NCI-H345 treated with DMSO at 0.1 percent for 48 hours (cell line): ENCODE results near the gene IDNK.

ENCODE experiments used
- DNase-seq: peaks from one replicate; lab custom pipeline; 2025; ENCODE audit not compliant: unreplicated experiment; lab: John Stamatoyannopoulos, UW

The IDNK gene

DNA sequence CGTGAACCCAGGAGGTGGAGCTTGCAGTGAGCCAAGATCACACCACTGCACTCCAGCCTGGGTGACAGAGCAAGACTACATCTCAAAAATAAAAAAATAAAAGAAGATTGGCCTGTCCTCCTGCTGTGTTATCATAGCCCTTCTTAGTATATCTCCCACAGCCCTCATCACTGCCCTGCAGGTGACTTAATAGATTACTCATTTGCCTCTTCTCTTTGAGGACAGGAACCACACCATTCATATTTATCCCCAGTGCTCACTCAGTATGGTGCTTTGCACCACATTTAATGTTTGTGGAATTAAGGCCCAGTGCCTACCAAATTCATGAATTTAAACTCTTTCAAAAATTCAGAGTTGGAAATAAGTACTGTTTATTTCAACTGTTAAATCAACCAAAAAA, 10.3 kb downstream of the IDNK start:
- DNase-seq, result no peak

DNA sequence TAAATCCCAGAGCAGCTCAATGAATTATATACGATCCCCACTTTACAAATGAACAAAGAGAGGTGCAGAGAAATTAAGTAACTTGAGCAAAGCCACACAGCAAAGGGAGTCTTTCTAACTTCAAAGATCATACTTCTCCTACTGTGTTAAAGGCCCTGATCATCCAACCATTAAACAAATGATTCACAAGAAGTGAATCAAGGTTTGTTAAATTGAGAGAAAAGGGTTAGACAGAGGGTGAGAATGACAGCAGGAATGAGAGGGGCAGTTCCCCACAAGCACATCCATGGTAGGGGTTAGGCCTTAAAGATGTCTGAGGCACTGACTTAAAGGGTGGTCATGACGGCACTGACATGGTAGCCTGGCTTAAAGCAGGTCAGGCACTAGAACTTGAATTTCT, 10.7 kb downstream of the IDNK start:
- no peak for DNase-seq

DNA sequence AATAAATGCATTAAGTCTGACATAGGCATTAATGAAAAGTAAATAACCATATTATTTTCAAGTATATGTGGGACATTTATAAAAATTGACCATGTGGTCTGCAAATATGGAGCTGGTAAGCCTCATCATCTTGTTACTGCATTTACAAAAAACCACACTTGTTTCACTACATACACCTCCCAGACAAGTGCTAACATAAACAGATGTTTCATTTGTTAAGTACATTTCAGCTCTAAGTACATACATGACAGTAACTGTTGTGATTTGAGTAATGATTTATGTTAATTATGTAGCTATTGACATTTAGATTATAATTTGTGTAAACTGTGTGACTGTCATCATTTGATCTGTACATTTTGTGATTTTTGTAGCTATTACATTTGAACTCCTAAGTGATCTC, 13.9 kb downstream of the IDNK start:
- DNase-seq, result no peak

DNA sequence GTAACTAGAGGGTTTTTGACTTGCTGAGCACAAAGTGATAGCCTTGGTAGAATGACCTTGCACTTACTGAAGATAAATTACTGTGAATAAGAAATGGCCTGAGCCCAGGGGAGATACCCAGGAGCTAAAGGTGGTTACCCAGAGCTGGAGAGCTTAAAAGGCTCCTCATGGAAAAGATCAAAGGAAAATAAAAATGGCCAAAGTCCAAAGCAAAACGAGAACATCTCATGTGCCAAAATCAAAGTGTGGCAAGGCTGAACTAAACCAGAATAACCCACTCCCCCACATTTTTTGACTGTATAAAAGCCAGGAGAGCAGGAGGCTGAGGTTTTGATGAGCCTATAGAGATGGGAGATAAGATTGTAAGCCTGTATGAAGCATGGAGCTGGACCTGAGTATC, 14.4 kb downstream of the IDNK start:
- no peak for DNase-seq

DNA sequence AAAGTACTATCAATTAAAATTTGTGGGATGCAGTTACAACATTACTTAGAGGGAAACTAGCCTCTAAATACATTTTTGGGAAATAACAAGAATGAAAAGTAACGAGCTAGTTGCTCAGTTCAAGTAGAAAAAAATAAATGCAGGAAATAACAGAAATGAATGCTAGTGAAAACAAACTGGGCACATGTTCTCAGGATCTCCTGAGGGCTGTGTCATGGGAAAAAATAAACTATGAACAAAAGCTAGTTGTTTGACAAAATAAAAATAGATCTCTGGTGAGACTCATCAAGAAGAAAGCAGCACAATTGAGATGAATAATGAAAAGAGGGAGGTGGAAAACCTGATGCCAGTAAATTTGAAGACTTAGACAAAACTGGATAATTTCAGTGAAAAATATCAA, 16.3 kb downstream of the IDNK start:
- DNase-seq, result no peak

DNA sequence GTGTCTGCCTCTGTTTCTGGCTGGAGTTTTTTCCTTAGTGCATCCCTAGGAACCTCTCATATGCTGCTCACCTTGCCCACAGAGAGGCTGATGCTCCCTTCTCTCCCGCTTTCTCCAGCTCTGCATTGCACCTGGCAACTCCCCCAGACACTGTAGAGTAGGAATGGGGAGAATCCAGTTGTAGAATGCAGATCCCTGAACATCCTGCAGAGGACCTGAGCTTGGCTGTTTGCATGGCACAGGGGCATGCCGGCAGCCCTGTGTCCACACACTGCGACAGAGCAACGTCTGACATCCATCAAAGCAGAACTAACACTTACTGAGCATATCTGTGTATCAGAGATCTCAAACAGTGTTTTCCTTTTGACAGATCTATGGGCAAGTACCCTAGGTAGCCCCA, 19.9 kb downstream of the IDNK start:
- DNase-seq, result no peak

DNA sequence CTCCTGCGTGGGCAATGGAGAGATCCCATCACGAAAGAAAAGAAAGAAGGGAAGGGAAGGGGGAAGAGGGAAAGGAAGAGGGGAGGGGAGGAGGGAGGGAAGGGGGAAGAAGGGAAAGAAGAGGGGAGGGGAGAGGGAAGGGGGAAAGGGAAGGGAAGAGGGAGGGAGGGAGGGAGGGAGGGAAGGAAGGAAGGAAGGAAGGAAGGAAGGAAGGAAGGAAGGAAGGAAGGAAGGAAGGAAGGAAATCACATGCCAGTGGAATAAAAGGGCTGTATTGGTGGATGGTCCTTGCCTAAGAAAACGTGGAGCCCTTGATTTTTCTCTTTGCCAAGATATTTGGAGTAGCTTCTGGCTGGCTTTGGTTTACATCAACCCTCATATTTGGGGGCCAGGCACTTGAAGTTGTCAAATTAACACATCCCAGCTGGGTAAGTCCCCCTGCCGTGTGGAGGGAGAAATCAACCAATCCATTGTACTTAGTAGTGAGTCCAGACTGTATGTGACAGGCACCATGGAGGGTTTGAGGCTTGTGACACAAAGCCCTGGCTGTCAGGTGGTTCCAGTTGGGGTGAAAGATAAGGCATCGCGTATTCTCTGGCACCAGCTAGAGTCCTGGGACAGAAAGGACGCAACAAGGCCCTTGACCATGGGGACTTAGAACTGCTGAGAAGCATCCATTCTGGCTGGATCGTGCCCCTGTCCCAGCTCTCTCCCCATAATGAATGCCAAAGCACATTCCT, 23.7 kb downstream of the IDNK start:
- no peak for DNase-seq

DNA sequence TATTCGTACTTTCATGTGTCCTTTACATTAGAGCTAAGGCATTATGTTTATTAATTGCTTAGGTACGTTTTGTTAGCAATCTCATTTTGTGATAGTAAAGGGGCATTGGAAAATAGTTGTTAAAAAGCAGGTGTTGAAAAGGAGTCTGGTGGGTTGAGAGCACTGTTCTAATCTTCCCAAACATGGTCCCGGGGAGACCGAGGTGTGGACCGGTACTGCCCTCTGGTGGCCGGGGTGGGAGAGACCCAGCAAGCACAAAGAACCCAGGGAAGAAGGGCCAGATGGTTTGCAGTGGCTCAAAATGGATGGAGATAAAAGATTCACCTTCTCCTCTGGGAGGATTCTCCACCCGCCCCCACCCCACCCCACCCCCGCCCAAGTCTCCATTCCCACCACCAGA, 26.1 kb downstream of the IDNK start:
- DNase-seq, result no peak

DNA sequence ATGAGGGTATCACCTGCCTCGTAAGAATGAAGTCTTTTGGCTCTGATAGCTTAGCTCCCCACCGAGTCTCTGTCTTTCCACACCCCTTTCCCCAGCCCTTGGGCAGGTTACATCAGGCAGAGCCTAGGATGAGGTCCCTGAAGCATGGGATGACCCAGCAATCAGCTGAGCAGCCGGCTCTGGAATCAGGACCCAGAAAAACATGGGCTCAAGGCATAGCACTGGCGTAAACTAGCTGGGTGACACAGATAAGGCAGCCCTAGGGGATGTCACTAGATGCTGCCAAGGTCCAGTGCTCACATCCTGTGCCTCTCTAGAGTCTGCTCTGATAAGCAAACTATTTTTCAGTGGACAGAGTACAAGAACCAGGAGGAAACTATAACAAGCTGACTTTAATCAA, 26.6 kb downstream of the IDNK start:
- no peak for DNase-seq

DNA sequence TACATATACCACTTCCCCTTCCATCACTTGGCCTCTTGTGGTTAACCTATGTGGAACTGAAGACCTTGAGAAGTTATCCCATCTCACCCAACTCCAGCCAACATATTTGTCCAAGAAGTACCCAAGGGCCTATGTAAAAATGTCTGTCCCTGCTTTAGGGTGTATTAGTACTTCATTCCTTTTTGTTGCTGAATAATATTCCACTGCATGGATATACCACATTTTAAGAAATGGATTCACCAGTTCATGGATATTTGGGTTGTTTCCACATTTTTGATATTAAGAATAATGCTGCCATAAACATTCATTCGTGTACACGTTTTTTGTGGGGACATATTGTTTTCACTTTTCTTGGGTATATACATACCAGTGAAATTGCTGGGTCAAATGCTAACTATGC, 28.6 kb downstream of the IDNK start:
- no peak for DNase-seq

DNA sequence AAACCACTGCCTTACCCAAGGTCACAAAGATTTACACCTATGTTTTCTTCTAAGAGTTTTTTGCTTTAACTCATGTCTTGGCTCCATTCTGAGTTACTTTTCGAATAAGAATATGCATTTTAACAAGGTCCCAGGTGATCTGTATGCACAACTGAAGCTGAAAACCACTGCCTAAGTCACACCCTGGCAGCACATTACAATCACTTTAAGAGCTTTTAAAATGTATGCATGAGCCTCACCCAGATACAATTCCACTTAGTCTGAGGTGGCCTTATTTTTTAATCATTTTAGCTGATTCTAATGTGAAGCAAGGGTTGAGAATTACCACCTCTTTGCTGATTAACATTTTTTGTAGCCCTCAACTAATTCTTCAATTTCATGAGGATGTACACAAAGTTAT, 29.5 kb downstream of the IDNK start:
- DNase-seq, result no peak

DNA sequence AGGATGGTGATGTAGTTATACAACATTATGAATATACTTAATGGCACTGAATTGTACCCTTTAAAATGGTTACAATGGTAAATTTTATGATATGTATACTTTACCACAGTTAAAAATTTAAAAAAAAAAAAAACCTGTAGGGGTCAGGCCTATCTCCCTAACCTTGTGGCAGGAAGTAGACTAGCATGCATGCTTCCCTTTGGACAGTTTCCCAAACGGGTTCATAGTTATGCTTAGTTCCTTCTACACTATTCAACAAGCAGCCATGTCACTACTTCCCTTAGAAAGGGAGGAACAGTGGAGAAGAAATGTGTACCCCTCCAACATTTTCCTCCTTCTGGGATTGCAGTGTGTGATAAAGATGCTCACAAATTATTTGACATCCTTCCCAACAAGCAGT, 32.5 kb downstream of the IDNK start:
- no peak for DNase-seq

DNA sequence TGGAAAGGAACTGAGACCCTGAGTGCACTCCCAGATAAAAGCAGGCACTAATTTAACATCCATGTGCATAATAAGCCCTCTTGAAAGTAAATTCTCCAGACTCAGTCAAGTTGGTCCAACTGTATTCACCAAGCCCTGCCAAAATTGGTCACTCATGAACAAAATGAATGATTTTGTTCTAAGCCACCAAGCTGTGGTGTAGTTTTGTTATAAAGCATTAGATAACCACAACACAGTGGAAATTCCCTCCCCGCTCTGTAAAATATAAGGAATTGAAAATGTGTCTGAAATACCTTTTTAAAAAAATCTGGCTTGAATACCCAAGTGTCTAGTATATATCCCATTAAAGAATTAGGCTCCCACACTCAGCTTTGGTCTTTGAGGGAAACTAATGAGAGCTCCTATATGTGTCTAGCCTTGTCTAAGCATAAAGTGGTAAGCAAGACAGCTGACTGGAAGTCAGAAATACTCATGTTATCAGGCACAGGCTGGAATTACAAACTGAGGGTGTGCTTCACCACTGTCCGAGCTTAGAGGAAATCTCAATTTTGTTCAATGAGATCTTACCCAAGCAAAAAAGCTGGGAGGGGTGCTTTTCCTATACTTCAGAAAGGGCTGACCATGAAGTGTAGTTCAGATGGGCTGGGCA, 33.2 kb downstream of the IDNK start:
- DNase-seq, result no peak

DNA sequence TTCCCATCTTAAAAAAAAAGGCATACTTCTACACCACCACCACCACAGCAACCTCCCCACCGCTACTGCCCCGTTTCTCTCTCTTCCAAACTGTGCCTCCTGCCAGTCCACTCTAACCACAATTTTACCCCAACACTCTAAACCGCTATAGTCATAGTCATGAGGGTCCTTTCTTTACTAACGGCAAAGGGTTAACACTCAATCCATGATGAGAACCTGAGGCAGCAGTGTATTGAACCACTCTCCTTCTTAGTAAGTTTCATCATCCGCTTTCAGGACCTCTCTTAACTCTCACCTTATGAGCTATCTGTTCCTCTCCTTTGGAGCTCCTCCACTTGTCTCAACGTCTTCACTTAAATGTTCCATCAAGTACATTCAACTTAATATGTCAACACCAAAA, 34.0 kb downstream of the IDNK start:
- DNase-seq, result no peak

DNA sequence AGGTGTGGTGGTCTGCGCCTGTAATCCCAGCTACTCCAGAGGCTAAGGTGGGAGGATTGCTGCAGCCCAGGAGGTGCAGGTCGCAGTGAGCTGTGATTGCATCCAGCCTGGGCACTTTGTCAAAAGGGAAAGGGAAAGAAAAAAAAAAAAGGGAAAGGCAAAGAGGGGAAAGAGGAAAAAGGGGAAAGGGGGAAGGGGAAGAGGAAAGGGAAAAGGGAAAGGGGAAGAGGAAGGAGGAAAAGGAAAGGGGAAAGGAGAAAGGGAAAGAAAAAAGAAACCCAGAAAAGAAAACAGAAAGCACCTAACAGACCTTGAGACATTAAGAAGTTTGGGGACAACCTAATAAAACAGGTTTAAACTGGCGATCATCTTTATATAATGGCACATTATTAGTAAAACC, 40.0 kb downstream of the IDNK start:
- no peak for DNase-seq

DNA sequence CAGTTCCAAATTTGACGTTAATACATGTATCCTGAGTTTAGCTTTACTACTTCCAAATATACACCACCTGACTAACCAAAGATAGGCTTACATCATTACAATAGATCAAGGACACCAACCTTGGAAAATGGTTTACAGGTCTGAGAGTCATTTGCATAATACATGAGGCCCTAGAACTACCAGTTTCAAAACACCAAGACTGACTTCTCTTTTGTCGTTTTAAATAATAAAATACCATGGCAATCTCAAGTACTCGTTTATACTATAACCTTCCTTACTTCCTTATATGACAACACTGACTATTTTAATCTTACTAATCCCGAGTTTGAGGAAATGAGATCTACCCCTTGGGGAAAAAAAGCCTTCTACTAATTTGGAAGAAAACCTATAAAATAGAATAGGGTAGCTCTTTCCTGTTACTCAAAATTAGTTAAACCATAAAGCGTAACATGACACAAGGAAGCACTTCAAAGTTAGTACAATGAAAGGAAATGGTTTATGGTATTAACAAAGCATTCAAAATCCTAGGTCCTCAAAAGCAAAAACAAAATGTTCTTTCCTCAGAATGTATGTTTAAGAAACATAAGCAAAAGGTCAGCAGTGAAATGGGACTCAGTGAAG, 42.7 kb downstream of the IDNK start:
- DNase-seq, result no peak

DNA sequence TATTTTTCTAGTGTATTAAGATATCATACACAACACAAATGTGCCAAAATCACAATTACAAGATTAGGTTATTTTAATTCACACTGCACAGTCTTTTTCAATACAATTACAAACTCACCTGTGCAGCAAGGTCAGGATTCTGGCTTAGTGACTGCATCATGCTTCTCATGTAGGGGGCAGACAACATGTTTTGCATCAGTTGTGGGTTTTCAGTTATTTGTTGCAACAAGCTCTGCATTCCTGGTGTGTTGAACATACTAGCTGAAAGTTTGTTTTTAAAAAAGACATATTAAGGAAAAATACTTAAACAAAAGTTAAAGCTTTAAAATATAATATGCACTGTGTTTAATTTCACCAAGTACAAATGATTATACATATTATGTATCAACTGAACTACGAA, 46.1 kb downstream of the IDNK start:
- DNase-seq, result no peak

DNA sequence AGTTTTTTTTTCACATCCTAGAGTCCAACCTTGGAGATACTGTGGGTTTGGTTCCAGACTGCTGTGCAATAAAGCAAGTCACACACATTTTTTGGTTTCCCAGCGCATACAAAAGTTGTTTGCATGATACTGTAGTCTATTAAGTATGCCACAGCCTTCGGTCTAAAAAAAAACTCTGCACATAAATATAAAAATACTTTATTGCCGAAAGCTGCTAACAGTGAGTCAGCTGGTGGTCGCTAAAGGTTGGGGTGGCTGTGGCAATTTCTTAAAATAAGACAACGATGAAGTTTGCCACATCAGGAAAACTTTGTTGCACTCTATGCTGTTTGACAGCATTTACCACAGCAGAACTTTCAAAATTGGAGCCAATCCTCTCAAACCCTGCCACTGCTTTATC, 47.4 kb downstream of the IDNK start:
- no peak for DNase-seq

DNA sequence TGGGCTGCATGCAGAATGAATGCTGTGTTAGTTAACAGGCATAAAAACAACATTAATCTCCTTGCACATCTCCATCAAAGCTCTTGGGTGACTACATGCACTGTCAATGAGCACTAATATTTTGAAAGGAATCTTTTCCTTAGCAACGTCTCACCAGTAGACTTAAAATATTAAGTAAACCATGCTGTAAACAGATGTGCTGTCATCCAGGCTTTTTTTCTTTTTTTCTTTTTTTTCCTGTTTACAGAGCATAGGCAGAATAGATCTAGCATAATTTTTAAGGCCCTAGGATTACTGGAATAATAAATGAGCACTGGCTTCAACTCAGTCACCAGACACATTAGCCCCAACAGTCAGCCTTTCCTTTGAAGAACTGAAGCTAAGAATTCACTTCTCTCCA, 48.5 kb downstream of the IDNK start:
- DNase-seq, result no peak

DNA sequence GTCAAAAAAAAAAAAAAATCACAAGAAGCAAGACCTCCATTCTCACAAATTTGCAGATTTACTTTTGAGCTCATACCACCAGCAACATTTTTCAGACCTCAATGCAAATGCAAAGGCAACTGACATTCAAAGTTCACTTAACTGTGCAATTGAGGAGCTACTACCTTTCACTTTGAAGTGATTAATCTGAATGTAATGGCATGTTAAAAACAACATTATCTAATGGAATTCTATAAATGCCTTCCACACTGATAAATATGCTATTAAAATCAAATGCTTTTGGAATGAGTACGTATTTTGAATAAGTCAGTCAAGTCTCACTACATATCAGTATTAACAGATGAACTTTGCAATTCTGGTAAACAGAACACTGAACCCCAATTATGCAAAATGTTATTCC, 52.5 kb downstream of the IDNK start:
- DNase-seq, result no peak

DNA sequence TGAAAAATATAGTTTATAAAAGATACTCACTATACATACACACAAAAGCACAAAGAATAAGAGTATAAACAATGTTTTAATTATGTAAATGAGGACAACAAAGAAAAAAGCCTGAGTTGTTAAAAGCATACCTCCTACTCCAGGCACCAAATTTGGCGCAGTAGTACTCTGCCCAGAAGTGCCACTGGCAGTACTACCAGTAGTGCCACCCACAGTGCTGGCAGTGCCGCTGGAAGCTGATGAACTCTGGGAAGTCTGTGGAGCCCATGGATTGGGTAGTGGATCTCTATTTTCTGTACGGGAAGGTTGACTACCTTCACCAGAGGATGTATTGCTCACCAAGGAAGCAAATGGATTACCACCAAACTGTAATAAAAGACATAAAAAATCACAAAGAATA, 54.7 kb downstream of the IDNK start:
- DNase-seq, result no peak

DNA sequence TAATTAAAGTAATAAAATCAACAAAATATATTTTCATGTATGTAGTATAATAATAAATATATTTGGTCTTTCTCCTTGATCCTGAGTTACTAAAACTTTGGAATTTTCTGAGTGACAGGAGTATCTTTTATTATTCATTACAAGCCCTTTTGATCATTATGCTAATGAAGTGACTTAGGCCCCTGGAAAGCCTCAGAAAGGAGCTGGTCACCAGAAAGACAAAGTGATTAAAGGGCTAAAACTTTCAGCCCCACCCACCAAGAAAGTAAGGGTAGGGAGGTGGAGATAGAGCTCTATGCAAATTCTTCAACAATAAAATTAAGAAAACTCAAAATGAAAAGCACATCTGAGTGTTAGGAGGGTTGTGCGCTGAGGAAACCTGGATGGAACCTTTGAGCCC, 57.3 kb downstream of the IDNK start:
- DNase-seq, result no peak

DNA sequence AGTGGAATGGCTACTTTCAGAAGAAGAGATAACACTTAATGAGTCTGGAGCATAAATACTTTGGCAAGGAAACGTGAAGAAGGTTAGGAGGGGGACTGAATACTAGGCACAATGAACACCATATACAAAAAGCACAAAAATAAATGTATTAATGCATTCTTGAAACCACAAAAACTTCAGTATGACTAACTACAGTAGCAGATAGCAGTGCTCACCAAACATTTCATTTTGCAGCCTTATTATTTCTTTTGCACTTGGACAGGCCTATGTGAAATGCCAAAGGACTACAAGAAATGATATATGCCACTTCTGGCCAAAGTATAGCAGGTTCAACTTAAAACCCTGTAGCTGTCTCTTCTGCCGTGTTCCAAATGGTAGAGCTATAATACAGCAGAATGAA, 58.5 kb downstream of the IDNK start:
- DNase-seq, result no peak
